Activated gamma-delta T cell (primary cell): ENCODE results near the gene CHST3.

Experiments used
- DNase-seq: peaks from one replicate; lab custom pipeline; 2025; lab: John Stamatoyannopoulos, UW

Gene CHST3

DNA sequence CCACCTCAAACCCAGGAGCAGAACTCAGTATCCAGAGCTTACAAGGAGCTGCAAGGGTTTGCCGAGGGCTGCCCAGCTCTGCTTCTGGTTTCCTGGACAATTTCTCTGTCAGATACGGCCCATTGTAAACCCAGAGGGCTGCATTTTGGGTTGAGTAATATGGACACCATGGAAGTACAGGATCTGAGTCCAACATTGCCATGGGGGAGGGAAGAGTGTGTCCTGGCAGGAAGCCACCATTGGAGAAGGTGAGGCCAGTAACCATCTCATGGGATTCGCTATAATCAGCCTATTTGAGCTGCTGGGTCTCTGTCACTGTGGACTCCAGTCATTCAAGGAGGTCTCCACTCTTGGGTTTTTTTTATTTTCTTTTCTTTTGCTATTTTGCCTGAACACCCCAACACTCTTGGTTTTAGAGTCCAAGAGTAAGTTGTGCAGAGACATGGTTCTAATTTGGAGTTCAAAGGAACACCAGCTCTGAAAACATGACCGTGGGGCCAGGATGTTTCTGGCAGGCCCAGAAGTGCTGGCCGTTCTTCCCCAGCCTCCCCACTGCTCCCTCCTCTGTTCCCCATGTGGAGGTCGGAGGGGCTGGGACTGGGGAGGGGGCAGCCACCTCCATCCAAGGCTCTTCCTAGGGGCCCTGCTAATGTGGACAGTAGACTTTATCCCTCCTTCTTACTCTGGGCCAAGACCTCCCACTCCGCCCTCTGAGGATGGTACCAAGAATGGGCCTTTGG is 46.2 kb downstream of the CHST3 start:
- no peak for DNase-seq

DNA sequence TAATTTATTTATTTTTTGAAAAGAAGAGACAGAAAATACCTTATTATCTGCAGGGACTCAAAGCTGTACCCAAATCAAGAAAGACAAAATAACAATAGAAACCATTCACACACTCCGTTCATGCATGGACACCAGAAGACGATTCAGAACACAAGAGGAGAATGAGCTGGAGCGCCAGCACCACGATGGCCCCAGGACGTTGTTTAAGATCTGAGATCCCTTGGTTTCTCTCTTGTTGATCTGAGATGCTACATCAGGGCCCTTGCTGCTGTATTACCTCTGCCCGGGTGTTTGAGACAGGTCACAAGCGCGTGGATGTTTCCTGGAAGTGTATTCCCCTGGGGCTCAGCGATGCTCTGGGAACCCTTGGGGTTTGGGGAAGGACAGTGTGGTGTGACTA is 46.8 kb downstream of the CHST3 start:
- no peak for DNase-seq

DNA sequence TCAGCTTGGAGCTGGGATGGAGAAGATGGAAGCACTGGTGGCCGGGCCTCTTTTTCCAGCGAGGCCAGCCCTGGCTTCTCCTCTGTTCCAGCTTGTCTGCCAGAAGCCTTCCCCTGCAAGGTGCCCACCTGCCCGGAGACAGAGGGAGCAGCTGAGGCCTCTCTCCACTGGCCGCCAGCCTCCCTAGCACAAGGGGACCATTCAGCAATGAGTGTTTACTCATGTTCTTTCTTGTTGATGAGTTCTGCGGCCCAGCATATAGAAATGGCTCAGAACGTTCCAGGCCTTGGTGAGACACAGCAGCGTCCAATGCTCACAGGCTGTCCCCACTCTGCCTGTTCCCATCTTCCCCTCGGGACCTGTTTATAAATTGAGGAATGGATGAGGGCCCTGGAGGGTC is 47.3 kb downstream of the CHST3 start:
- no peak for DNase-seq

DNA sequence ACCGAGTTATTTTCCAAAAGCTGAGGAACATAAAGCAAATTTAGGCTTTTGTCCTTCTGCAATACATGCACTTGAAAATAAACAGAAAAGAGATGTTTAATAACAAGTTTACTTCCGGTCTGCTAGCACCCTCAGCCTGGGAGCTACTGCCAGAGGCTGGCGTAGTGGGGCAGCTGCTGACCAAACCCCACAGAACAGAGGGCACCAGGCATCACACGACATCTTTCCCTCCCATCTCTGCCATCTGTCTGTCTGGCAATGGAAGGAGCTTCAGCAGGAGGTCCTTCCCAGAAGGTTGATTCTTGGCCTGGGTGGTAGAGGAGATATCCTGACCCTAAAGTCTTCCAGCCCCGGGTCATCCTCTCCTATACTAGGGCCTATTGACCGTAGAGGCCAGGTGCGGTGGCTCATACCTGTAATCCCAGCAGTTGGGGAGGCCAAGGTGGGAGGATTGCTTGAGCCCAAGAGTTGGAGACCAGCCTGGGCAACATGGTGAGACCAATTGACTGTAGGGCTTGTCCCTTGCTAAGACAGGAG is 47.8 kb downstream of the CHST3 start:
- DNase-seq = no peak

DNA sequence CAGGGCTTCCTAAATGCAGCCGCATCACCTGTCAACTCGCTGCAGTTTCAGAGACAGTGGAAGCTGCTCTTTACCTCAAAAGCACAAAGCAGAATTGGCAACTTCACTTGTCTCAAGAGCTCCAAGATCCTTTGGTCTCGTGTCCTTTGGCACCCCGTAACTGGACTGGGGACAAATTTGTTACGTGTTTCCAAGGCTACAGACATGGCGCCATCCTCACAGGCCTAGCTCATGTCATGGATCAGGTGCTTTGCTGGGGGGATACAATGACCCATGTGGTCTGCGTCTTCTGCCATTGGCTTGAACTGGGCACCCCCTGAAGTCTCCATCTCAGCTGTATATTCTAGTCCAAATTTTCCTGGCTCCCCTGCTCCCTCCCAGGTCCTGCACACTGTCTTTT is 48.6 kb downstream of the CHST3 start:
- DNase-seq = no peak

DNA sequence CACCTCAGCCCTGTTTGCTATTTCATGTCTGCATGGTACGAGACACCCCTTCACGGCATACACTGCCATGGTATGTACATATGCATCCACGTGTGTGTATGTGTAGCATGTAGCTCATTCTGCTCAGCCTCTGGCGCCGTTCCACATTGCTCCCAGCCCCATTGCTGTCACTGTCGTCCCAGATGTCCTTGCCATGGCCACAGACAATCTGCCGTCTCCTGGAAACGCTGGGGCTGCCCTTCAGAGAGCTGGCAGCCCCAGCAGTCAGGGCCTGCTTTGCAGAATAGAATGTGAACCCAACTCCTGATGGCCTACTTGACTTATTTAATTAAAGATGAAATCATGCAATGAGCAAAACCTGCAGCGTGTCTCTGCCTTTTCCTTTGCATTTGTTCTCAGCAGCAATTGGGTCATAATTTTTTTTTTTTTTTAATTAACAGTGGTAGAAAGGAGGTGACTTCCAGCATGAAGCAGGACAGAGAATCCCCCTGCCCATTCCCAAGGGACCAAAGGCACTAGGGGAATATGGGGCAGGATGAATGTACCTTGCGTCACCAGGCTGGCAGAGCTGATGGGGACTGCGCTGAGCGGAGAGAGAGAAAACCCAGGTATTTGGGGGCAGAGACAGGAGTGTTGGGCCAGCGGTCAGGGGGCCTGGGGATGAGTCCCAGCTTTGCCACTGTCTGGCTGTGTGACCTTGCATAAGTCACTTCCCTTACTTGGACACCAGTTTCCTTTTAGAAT is 49.2 kb downstream of the CHST3 start:
- no peak for DNase-seq

DNA sequence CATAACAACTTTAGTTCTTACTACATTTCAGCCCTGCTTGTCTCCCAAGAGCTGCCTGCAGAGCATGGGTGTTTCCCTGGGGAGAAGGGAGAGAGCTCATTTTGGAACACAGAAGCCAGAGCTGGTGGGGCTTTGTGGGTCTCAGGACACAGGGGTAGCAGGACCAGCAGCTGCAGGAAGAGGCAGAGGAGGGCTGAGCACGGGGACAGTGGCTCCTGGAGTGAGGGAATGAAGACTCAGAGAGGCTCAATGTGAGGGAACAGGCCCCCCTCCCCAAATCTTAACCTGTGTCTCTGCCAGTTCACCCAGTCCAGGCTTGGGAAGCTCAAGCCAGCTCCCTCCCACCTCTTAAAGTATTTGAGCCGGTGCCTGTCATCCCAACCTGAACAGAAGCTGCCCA is 50.0 kb downstream of the CHST3 start:
- DNase-seq = no peak

DNA sequence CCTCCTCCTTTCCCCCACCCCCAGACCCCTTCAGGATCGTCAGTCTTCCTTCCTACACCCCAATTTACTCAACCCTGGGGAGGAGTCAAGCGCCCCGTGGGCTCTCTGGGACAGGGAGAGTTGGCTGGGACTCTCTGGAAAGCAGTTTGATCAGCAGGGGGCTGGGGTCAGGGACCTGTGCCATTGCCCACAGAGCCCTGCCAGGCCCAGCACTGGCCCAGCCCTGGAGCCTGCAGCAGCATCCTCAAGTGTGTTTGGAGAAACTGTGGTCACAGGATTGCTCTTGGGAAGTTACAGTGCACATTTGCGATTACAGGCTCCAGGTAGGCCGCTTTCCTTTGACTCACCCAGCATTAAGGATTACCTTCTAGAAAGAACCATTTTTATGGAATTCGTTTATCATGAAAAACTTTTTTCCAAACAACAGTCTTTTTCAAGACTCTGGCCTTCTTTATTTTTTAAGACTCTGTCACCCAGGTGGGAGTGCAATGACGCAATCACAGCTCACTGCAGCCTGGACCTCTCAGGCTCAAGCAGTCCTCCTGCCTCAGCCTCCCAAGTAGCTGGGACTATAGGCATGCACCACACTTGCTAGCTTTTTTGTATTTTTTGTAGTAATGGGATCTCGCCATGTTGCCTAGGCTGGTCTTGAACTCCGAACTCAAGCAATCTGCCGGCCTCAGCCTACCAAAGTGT is 50.7 kb downstream of the CHST3 start:
- DNase-seq = no peak

DNA sequence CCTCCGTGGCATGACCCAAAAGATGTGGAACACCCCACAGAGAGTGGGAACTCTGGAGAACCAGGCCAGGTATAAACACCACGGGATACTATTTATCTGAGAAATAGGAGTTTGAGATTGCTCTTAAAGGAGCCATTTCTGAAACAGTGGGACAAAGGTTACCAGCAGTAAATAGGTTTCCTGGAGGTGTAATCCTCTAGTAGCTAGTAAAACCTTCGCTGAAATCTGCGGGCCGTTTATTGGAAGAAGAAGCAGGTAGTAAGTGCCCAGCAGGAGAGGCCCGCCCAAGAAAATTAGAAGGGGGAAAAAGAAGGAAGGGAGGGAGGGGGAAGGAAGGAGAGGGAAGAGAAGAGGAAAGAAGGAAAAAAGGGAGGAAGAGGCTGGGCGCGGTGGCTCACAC is 51.6 kb downstream of the CHST3 start:
- no peak for DNase-seq

DNA sequence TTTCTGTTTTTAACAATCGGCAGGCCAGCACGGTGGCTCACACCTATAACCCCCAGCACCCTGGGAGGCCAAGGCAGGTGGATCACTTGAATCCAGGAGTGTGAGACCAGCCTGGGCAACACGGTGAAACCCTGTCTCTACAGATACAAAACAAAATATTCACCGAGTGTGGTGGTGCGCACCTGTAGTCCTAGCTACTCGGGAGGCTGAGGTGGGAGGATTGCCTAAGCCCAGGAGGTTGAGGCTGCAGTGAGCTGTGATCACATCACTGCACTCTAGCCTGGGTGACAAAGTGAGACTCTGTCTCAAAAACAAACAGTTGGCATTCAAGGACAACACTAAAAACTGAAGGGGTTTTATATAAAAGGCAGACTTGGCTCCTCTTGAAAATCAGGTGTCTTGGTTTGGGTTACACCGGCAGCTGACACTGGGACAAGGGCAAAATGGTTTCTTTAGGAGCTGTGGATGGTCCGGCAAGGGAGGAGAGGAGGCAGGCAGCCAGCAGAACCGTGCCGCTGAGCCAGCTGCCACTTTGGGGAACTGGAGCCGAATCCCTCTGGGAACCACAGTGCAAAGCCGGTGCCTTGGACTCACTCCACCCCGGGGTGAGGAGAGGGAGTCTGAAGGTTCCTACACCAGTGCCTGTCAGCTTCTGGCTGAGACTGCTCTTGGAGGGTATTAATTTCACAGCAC is 52.6 kb downstream of the CHST3 start:
- no peak for DNase-seq

DNA sequence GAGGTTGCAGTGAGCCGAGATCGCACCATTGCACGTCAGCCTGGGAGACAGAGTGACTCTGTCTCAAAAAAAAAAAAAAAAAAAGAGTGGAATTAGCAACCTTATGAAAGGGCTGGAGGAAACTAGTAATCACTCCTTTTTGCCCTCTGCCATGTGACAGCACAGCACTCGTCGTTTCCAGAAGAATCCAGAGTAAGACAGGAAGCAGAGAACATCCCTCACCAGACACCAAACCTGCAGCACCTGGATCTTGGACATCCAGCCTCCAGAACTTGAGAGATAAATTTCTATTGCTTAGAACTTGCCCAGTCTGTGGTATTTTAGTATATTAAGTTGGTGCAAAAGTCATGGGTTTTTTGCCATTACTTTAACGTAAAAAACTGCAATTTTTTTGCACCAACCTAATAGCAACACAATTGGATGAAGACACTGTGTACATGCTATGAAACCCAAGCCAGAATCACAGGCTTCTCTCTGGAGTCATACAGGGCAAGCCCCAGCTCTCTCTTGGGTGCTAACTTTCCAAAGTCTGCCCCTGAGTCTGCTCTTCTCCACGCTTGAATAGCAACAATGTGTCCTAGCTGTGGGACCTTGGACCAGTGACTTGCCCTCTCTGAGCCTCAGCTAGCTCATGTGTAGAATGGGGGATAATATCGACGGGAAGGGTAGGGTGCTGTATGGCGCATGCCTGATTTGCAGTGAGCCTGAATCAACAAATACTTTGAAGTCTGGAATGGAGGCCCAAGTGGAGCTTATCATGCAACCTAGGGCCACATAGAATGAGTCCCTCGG is 55.1 kb downstream of the CHST3 start:
- DNase-seq = no peak

DNA sequence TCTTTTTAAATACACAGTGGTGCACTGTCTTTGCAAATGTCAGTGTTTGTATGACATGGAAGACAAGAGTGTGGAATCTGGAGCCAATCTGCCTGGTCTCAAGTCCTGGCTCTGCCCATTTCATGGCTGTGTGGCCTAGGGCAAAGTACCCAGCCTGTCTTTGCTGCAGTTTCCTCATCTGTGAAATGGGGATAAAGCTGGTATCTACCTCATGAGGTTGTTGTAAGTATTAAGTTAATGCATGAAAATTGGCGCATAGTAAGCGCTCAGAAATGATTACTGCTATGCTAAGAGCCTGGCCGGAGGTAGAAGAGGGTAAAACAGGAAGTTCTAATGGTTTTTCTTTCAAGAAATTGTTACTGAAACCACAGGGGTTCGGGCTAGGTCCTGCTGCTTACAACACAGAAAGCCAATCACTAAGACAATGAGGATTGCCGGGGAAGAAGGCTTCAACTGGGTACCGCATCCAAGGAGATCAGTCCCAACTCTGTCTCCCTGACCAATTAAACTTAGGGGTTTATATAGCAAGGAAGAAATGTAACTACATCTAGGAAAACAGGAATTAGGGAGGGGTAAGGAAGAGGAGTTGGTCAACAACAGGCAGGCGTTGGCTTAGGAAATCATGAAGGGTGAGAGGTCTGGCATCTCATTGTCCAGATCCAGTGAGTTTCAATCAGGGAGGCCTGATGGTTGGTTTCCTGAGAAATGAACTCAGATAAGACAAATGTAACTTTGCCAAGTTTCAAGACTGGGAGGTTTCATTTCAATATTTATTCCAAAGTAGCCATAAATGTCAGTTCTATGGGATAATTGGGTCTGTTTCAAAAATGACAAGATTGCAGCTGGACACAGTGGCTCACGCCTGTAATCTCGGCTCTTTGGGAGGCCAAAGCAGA is 57.0 kb downstream of the CHST3 start:
- no peak for DNase-seq

DNA sequence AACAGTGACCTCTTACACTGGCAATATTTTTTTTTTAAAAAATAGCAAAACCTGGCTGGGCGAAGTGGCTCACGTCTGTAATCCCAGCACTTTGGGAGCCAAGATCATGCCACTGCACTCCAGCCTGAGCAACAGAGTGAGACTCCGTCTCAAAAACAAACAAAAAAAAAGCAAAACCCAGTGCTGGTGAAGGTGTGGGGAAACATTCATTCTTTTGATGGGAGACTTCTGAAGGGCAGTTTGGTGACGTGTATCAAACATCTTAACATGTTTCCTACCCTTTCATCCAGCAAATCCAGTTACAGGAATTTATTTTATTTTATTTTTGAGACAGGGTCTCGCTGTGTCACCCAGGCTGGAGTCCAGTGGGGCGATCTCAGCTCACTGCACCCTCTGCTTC is 58.0 kb downstream of the CHST3 start:
- no peak for DNase-seq

DNA sequence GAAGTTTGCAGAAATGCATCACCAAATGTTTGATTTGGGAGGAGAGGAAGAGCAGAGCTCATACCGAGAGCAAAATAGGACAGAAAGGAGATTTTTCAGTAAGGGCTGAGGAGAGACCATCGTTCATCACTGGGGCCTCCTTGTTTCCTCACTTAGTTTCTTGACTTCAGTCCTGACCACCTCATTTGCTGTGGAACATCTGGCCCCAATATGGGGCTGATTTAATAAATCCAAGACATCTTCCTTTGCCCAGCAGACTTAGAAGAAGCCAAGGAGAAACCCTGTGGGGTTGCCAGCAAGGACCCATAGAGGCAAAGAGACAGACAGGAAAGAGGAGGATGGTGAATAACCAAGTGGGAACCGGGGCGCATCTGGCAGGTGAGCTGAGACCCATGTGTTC is 60.4 kb downstream of the CHST3 start:
- no peak for DNase-seq

DNA sequence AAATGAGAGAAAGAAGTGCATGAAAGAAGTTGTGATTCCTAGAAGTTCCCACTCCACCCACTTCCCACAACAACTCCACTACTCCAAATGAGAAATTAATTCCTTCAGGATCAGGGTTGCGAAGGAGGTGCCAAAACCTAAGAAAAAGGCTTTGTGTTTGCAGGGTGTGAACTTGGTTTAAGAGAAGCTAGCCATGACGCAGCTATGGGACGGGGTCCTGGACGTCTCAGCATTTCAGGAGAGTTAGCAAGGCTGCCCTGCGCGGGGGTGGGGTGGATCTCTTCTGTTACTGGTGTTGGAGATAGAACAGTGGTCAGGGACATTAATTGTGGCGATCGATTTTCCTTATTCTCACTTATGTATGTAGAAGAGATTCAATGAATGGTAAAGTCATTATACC is 61.2 kb downstream of the CHST3 start:
- DNase-seq = no peak

DNA sequence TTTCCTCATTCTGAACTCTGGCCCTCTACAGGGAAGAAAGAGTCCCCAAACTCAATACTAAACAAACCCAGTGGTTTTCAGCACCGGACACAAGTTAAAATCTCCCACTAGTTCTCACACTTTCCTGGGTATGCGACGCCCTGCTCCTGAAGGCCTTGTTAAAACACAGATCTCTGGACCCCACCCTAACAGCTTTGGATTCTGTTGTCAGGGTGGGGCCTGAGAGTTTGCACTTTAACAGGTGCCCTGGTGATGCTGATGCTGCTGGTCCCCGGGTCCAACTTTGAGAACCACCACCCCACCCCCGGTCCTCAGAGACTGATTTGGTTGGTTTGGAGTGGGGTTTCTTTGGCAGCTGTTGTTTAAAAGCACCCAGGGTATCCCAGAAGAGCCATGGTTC is 61.6 kb downstream of the CHST3 start:
- DNase-seq = no peak

DNA sequence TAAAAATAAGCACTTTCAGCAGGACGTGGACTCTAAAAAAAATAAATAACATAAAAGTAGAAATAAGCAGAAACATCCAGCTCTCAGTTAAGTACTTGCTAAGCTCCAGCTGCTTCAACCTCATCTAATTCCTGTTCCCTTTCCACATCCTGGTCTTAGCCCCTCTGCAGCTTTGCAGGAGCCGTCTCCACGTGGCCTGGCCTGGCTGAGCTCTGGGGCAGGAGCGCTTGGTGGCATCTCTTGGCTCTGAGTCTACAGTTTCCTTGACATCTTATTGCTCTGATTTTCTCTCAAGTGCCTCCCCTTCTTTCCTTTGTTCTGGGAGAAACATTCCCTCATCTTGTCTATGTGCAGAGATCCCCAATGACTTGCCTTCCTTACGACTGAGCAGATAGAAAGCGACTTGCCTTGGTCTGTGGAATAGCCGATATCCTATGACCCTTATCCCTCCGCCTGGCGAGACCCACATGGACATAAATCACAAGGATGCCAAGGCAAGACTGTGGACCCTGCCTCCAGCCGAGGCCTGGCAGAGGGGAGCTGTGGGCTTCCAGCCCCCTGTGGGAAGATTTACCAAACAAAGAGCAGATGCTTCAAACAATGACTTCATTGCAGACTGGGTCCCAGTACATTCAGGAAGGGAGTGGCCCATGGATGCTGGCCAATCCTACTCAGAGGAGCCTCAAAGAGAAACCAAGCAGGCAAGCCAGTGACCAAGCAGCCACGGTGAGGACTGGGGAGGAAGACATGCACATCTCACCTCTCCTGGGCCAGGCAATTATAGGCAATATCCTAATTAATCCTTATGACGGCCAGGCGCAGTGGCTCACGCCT is 62.3 kb downstream of the CHST3 start:
- DNase-seq = no peak

DNA sequence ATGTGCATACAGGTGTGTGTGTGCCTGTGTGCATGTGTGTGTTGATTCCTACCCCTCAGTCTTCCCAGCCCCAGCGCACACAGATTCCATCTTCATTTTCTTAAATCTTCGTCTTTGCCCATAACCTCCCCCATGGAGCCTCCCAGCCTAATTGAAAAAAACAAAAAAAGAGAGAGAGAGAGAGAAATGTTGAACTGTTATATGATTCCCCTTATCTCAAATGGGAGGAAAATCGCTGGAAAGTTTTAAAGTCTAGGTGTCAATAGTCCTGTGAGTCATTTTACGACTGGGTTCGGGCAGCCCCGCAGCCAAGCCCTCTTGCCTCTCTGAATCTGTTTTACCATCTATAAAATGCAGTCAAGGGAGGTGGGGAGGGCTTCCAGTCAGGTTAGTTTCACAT is 63.3 kb downstream of the CHST3 start:
- DNase-seq = no peak

DNA sequence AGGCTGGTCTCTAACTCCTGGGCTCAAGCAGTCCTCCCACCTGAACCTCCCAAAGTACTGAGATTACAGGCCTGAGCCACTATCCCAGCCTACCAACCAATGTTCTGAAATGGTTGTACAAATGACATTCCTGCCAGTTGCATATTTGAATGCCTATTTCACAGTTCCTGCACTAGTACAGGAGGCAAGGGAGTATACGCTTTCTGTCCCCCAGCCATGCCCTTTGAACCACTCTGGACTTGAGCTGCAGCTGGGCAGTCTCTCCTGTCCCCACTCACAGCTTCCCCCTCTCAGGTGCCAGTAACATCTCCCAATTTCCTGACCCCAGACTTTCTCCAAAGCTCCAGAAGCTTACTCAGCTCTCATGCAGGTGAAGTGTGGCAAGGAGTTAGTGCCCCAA is 65.2 kb downstream of the CHST3 start:
- DNase-seq = no peak
